HepG2 (cell line): Measurements from ENCODE around the gene SURF1. TPM values are rescaled to one million over a fixed set of nuclear protein-coding genes. Genes with fewer than 3 reads are reported as not detected.

ENCODE experiments used
- AHR ChIP-seq: IDR thresholded peaks from 2 replicates; pipeline ENCODE4 v1.6.1; 2018; ENCODE audit warnings: missing genetic modification reagents, missing compliant biosample characterization
- ATRX ChIP-seq: sonication (generic); formaldehyde crosslinking; IDR thresholded peaks from 2 replicates; pipeline ENCODE4 v1.4.0; 2020; ENCODE audit warnings: missing genetic modification reagents, borderline replicate concordance
- EZH2 ChIP-seq: conservative IDR thresholded peaks from 2 replicates; pipeline ENCODE4 v1.6.1; 2012; ENCODE audit warnings: mild to moderate bottlenecking, low read depth, low read length, moderate library complexity
- HINFP ChIP-seq: sonication (generic); formaldehyde crosslinking; IDR thresholded peaks from 2 replicates; pipeline ENCODE4 v1.4.0; 2020; ENCODE audit warnings: low read depth, mild to moderate bottlenecking, missing genetic modification reagents
- KIAA2018 ChIP-seq: sonication (generic); formaldehyde crosslinking; IDR thresholded peaks from 2 replicates; pipeline ENCODE4 v1.5.0; 2020; ENCODE audit warnings: mild to moderate bottlenecking, missing genetic modification reagents, borderline replicate concordance
- SIX4 ChIP-seq: sonication (generic); formaldehyde crosslinking; IDR thresholded peaks from 2 replicates; pipeline ENCODE4 v1.4.0; 2020; ENCODE audit warnings: missing genetic modification reagents
- ZNF556 ChIP-seq: sonication (generic); formaldehyde crosslinking; IDR thresholded peaks from 2 replicates; pipeline ENCODE4 v1.4.0; 2020; ENCODE audit warnings: mild to moderate bottlenecking, missing genetic modification reagents, borderline replicate concordance
- ZNF75D ChIP-seq: sonication (generic); formaldehyde crosslinking; IDR thresholded peaks from 2 replicates; pipeline ENCODE4 v1.8.1; 2023; ENCODE audit warnings: missing genetic modification reagents, mild to moderate bottlenecking, borderline replicate concordance
- ZNF800 ChIP-seq: sonication (generic); formaldehyde crosslinking; IDR thresholded peaks from 2 replicates; pipeline ENCODE4 v1.4.0; 2020; ENCODE audit warnings: missing genetic modification reagents
- polyA plus RNA-seq, 8 experiments: library from polyadenylated mRNA; depleted of rRNA in 3 of 8; stranded (reverse) in 7 of 8; unstranded in 1 of 8; fragments of >200 nt; fragmentation: Illumina TruSeq in 4 of 8; extraction: Trizol in 4 of 8; gene quantifications; 2 replicates each; pipeline versions ENCODE4 v1.2.1 to v1.2.3, GENCODE V29; 2011 to 2016; ENCODE audit warnings: low read depth in 4 of 8, missing spikeins in 1 of 8, mixed read lengths in 1 of 8; ENCODE audit not compliant: insufficient read depth in 1 of 8
- total RNA-seq, 5 experiments: library from RNA; depleted of rRNA; stranded (reverse); fragments of >200 nt; fragmentation: Illumina TruSeq; extraction: Trizol; gene quantifications; 2 replicates each; pipeline ENCODE4 v1.2.3, GENCODE V29; 2016; ENCODE audit warnings: low read depth in 1 of 5
- TF ChIP-seq, protein P1 (sequence below): IDR thresholded peaks from 2 replicates; pipeline ENCODE4 v1.6.1; 2016
- TF ChIP-seq, protein P2 (sequence below): sonication (generic); formaldehyde crosslinking; IDR thresholded peaks from 2 replicates; pipeline ENCODE4 v1.5.0; 2020; ENCODE audit warnings: mild to moderate bottlenecking, missing genetic modification reagents

Gene SURF1
- total and polyA plus RNA-seq, 2 of the 13 experiments (the other 11 are each of a cell fraction or from before 2014, with no cell fraction given), result 17.8 to 40.7 TPM

- no peak for TF ChIP-seq EZH2
- TF ChIP-seq ATRX (CRISPR knock-in tag), result no peak
- no peak for TF ChIP-seq ZNF556 (CRISPR knock-in tag)
- TF ChIP-seq, protein P1, sequence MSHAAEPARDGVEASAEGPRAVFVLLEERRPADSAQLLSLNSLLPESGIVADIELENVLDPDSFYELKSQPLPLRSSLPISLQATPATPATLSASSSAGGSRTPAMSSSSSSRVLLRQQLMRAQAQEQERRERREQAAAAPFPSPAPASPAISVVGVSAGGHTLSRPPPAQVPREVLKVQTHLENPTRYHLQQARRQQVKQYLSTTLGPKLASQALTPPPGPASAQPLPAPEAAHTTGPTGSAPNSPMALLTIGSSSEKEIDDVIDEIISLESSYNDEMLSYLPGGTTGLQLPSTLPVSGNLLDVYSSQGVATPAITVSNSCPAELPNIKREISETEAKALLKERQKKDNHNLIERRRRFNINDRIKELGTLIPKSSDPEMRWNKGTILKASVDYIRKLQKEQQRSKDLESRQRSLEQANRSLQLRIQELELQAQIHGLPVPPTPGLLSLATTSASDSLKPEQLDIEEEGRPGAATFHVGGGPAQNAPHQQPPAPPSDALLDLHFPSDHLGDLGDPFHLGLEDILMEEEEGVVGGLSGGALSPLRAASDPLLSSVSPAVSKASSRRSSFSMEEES (CRISPR knock-in tag), result peak; percentile 38; the same call in 1 of the 2 replicates
- no peak for TF ChIP-seq ZNF800
- TF ChIP-seq SIX4 (CRISPR knock-in tag), result no peak
- TF ChIP-seq AHR (CRISPR knock-in tag), result no peak
- TF ChIP-seq ZNF75D (CRISPR knock-in tag), result no peak
- TF ChIP-seq HINFP, result peak; percentile 66; the same call in 1 of the 2 replicates
- TF ChIP-seq KIAA2018, result no peak
- TF ChIP-seq, protein P2, sequence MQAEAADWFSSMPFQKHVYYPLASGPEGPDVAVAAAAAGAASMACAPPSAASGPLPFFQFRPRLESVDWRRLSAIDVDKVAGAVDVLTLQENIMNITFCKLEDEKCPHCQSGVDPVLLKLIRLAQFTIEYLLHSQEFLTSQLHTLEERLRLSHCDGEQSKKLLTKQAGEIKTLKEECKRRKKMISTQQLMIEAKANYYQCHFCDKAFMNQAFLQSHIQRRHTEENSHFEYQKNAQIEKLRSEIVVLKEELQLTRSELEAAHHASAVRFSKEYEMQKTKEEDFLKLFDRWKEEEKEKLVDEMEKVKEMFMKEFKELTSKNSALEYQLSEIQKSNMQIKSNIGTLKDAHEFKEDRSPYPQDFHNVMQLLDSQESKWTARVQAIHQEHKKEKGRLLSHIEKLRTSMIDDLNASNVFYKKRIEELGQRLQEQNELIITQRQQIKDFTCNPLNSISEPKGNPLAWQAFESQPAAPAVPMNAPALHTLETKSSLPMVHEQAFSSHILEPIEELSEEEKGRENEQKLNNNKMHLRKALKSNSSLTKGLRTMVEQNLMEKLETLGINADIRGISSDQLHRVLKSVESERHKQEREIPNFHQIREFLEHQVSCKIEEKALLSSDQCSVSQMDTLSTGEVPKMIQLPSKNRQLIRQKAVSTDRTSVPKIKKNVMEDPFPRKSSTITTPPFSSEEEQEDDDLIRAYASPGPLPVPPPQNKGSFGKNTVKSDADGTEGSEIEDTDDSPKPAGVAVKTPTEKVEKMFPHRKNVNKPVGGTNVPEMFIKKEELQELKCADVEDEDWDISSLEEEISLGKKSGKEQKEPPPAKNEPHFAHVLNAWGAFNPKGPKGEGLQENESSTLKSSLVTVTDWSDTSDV (CRISPR knock-in tag), result peak; percentile 46; the same call in 1 of the 2 replicates
These were observed 19.7 kb upstream of the SURF1 start, which contains the start of the genes STKLD1 and SURF4 (continued) for GRCh38 chr9:133375724-133376654.
